WI38 (cell line): Measurements from ENCODE around the gene FAM168B.

Source experiments
- H3K4me3 ChIP-seq: 2 replicates; pipeline ENCODE4 v1.5.1; 2011; ENCODE audit warnings: low read depth, mild to moderate bottlenecking, control low read depth, low read length
- CTCF ChIP-seq: IDR thresholded peaks from 2 replicates; pipeline ENCODE4 v1.5.1; 2012; ENCODE audit warnings: low read depth, mild to moderate bottlenecking, control low read depth, low read length

Gene FAM168B

GRCh38 chr2:131037398-131038257, 55.6 kb downstream of the FAM168B start:
- no peak overlapping the region for H3K4me3 ChIP-seq
- TF ChIP-seq CTCF = no peak

- TF ChIP-seq CTCF = no peak
- no peak overlapping the region for H3K4me3 ChIP-seq
These were observed 56.4 kb downstream of the FAM168B start for GRCh38 chr2:131036696-131037397.

GRCh38 chr2:131036269-131036668, 57.0 kb downstream of the FAM168B start:
- no peak for TF ChIP-seq CTCF

GRCh38 chr2:131035826-131036231, 57.4 kb downstream of the FAM168B start:
- H3K4me3 ChIP-seq = no peak overlapping the region

More at GRCh38 chr2:131036269-131036668, 57.0 kb downstream of the FAM168B start:
- H3K4me3 ChIP-seq = no peak overlapping the region

GRCh38 chr2:131035112-131035825, 58.0 kb downstream of the FAM168B start:
- no peak for TF ChIP-seq CTCF
- no peak overlapping the region for H3K4me3 ChIP-seq

More at GRCh38 chr2:131035826-131036231, 57.4 kb downstream of the FAM168B start:
- no peak for TF ChIP-seq CTCF

GRCh38 chr2:131034122-131035051, 58.9 kb downstream of the FAM168B start:
- TF ChIP-seq CTCF = no peak
- 0 out of 2 replicates have a peak overlapping the region, but pooled peaks have one; percentile 17 for H3K4me3 ChIP-seq
